ENCODE results near the gene SNTB2. TPM values are rescaled to one million over a fixed set of nuclear protein-coding genes. Genes with fewer than 3 reads are reported as not detected.
A peak's percentile ranks its signal among the peaks of the same experiment; 100 is the strongest.

The SNTB2 gene
- total and polyA plus RNA-seq, 8 donors, result 4.0 to 74.4 (median 22.1) TPM

- no peak for DNase-seq
- H3K27me3 ChIP-seq, result no peaks in the 10 kb centered on the region
- 91 to 97% (median 94%) methylated on average over 28 to 30 of the region's 30 CpGs for WGBS, 5 donors
- intact Hi-C loops (cut with DNase I; ENCODE audit: low total_unique reads), result no loop called here
- H3K36me3 ChIP-seq, result peaks cover 82 to 98% (median 95%) of the 10 kb centered on the region in 4 donors
- TF ChIP-seq EP300 (IDR thresholded peaks at IDR 0.05), result no peak
- no peak for TF ChIP-seq POLR2AphosphoS5 (IDR thresholded peaks at IDR 0.05)
- no peak for TF ChIP-seq POLR2A (IDR thresholded peaks at IDR 0.05)
- TF ChIP-seq CTCF (IDR thresholded peaks at IDR 0.05), result no peak
- H3K27ac ChIP-seq, result no peak overlapping the region
- H3K4me1 ChIP-seq, result peaks cover 20 to 34% (median 25%) of the 10 kb centered on the region in 4 donors
- H3K9me3 ChIP-seq, result no peaks in the 10 kb centered on the region
- no peak overlapping the region for H3K4me3 ChIP-seq
These were observed 131.4 kb downstream of the SNTB2 start for GRCh38 chr16:69318177-69318910.

GRCh38 chr16:69318911-69319289 is 131.9 kb downstream of the SNTB2 start:
- Histone ChIP-seq H3K36me3 (peaks cover 87 to 100% (median 99%) of the 10 kb centered on the region in 4 donors), H3K4me3 (no peak overlapping the region), H3K27me3 (no peaks in the 10 kb centered on the region), H3K9me3 (no peaks in the 10 kb centered on the region), H3K27ac (peak overlapping the region in 1 of 5 donors; percentile 9), H3K4me1 (peaks cover 20 to 33% (median 25%) of the 10 kb centered on the region in 4 donors)
- no peak for DNase-seq
- TF ChIP-seq POLR2AphosphoS5 (IDR thresholded peaks at IDR 0.05), result no peak
- TF ChIP-seq EP300 (IDR thresholded peaks at IDR 0.05), result no peak
- no peak for TF ChIP-seq POLR2A (IDR thresholded peaks at IDR 0.05)
- TF ChIP-seq CTCF (IDR thresholded peaks at IDR 0.05), result no peak
- WGBS, 5 donors, result 75 to 80% (median 78%) methylated on average over 10 of the region's 10 CpGs
- intact Hi-C loops (cut with DNase I; ENCODE audit: low total_unique reads), result no loop called here

GRCh38 chr16:69319381-69319780 is 132.4 kb downstream of the SNTB2 start:
- H3K9me3 ChIP-seq, result no peaks in the 10 kb centered on the region
- H3K27ac ChIP-seq, result peak overlapping the region in 1 of 5 donors; percentile 9
- no peak for DNase-seq
- H3K4me1 ChIP-seq, result peaks cover 21 to 33% (median 25%) of the 10 kb centered on the region in 4 donors
- peaks cover 92 to 100% (median 100%) of the 10 kb centered on the region in 4 donors for H3K36me3 ChIP-seq
- intact Hi-C loops (cut with DNase I; ENCODE audit: low total_unique reads), result no loop called here
- TF ChIP-seq POLR2AphosphoS5 (IDR thresholded peaks at IDR 0.05) (no peak), CTCF (IDR thresholded peaks at IDR 0.05) (no peak), POLR2A (IDR thresholded peaks at IDR 0.05) (no peak), EP300 (IDR thresholded peaks at IDR 0.05) (no peak)
- 86 to 94% (median 91%) methylated on average over 9 of the region's 9 CpGs for WGBS, 5 donors
- H3K4me3 ChIP-seq, result no peak overlapping the region
- H3K27me3 ChIP-seq, result no peaks in the 10 kb centered on the region

- H3K36me3 ChIP-seq, result peaks cover 98 to 100% (median 100%) of the 10 kb centered on the region in 4 donors
- H3K9me3 ChIP-seq, result no peaks in the 10 kb centered on the region
- H3K4me1 ChIP-seq, result peaks cover 16 to 31% (median 25%) of the 10 kb centered on the region in 4 donors
- TF ChIP-seq EP300 (IDR thresholded peaks at IDR 0.05) (no peak), POLR2A (IDR thresholded peaks at IDR 0.05) (no peak), POLR2AphosphoS5 (IDR thresholded peaks at IDR 0.05) (no peak), CTCF (IDR thresholded peaks at IDR 0.05) (no peak)
- WGBS, 5 donors, result 90 to 93% (median 91%) methylated on average over 29 to 30 of the region's 30 CpGs
- intact Hi-C loops (cut with DNase I; ENCODE audit: low total_unique reads), result no loop called here
- no peak for DNase-seq
- H3K4me3 ChIP-seq, result no peak overlapping the region
- no peak overlapping the region for H3K27ac ChIP-seq
- no peaks in the 10 kb centered on the region for H3K27me3 ChIP-seq
These were observed 133.1 kb downstream of the SNTB2 start for GRCh38 chr16:69319826-69320739.
